Eye (tissue), 1 donor: ENCODE data around the gene HES4.

ENCODE experiments used
- DNase-seq: peaks from one replicate; pipeline ENCODE4 v3.0.0-alpha.2; 2015

The HES4 gene

DNA sequence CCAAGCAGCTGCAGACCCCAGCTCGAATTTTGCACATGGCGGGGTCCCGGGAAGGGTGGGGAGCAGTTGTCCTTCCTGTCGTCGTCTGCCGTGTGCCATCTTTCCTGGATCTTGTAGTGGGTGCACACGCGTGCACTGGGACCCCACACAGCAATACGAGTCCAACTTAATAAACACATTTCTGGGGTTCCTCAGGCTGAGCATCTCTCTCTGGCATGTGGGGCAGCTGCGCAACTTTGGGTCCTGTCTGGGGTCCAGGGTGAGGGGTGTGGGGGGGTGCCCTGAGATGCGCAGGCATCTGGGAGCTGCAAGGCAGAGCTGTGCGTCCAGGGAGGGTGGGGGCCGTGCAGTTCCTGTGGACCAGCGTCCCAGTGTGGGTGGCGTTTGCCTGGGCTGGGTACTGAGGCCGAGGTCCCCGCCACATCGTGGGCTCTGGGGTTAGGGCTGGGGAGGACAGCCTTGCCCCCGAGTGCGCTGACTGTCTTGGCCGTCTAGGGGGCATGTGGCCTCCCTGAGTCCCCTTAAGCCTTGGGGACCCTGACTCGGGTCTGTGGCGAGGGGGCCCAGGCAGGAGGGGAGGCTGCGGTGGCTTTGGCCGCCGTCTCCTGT is 34.3 kb downstream of the HES4 start:
- DNase-seq, result no peak

DNA sequence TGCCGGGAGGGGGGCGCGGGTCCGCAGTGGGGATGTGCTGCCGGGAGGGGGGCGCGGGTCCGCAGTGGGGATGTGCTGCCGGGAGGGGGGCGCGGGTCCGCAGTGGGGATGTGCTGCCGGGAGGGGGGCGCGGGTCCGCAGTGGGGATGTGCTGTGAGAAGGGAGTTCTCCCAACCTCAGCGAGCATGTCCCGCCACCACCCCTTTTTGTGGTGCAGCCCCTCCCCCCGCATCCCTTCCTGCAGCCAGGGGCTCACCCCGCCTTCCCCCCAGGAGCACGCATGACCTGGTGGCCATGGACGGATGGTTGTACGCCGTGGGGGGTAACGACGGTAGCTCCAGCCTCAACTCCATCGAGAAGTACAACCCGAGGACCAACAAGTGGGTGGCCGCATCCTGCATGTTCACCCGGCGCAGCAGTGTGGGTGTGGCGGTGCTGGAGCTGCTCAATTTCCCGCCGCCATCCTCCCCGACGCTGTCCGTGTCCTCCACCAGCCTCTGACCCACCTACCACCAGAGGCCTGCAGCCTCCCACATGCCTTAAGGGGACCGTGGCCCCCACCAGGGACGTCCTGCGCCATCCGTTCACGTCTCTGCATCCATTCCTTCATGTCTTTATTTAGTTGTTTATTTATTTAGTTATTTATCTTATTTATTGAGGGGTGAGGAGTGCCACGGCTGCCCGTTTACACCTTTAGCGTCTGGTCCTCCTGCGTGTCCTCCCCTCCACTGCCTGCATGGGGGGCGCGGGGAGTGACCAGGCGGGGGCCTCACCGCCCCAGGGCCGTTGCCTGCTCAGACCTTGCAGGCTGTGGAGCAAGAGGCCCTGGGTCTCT is 35.0 kb downstream of the HES4 start:
- no peak for DNase-seq

DNA sequence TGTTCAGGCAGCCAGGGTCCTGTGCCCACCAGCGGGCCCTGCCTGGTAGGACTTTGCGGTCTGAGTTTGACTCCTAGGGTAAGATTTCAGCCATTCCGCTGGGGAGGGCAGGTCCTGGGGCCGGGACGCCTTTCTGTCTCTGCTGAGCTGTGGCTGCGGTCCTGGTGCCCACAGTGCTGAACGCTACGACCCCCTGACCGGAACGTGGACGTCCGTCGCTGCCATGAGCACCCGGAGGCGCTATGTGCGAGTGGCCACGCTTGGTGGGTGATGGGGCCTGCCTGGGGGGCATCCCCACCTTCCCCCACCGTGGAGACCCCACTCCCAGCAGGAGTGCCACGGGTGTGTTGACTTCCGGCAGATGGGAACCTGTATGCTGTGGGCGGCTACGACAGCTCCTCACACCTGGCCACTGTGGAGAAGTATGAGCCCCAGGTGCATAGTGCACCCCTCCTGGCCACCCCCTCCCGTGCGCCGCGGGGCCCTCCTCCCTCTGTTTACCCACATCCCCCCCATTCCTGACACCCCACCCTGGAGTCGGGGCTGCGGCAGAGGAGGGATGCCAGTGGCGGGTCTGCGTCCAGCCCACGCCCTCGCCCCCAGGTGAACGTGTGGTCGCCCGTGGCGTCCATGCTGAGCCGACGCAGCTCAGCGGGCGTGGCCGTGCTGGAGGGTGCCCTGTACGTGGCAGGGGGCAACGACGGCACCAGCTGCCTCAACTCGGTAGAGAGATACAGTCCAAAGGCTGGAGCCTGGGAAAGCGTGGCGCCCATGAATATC is 36.0 kb downstream of the HES4 start:
- DNase-seq, result no peak

DNA sequence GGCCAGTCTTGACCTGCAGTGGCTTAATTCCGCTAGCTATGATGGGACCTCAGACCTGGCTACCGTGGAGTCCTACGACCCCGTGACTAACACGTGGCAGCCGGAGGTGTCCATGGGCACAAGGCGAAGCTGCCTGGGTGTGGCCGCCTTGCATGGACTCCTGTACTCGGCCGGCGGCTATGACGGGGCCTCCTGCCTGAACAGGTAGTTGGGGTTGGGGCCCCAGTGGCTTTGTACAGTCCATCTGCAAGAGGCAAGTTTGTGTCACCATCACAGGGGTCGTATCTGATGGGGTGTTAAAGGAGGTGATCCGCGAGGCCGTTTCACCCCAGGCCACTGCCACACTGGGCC is 36.6 kb downstream of the HES4 start:
- no peak for DNase-seq

DNA sequence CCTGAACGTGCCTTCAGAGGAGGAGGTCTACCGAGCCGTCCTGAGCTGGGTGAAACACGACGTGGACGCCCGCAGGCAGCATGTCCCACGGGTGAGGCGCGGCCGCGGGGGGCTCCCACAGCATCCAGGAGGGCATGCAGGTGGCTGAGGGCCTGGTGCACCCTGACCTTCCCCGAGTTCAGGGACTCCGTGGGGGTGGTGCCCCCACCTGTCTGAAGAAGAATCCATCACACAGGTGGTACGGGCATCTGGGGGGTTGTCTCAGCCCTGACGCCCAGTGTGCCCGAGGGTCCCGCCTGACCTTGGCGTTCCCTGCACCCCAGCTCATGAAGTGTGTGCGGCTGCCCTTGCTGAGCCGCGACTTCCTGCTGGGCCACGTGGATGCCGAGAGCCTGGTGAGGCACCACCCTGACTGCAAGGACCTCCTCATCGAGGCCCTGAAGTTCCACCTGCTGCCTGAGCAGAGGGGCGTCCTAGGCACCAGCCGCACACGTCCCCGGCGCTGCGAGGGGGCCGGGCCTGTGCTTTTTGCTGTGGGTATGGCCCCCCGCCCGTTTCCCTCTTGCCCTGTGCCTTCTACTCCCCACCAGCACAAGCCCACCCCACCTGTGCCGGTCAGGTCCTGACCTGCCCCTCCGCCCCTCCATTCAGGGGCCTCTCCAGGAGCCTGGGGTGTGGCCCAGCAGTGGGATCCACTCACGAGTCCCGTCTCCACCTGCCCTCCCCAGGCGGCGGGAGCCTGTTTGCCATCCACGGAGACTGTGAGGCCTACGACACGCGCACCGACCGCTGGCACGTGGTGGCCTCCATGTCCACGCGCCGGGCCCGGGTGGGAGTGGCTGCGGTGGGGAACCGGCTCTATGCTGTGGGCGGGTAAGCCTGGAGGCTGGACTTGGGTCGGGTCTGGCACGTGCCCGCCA is 37.3 kb downstream of the HES4 start:
- no peak for DNase-seq

DNA sequence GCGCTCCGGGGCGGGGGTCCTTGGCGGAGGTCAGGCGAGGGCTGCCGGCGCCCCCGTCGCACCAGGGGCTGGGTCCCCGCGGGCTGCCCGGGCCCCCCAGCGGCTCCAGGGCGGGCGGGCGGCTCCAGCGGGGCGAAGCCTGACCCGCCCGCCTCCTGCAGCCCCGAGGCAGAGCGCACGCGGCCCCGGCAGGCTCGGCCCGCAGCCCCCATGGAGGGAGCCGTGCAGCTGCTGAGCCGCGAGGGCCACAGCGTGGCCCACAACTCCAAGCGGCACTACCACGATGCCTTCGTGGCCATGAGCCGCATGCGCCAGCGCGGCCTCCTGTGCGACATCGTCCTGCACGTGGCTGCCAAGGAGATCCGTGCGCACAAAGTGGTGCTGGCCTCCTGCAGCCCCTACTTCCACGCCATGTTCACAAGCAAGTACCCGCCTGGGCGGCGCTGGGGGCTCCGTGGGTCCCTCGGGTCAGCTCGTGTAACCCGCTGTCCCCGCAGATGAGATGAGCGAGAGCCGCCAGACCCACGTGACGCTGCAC is 38.7 kb downstream of the HES4 start:
- peak; percentile 32 for DNase-seq

DNA sequence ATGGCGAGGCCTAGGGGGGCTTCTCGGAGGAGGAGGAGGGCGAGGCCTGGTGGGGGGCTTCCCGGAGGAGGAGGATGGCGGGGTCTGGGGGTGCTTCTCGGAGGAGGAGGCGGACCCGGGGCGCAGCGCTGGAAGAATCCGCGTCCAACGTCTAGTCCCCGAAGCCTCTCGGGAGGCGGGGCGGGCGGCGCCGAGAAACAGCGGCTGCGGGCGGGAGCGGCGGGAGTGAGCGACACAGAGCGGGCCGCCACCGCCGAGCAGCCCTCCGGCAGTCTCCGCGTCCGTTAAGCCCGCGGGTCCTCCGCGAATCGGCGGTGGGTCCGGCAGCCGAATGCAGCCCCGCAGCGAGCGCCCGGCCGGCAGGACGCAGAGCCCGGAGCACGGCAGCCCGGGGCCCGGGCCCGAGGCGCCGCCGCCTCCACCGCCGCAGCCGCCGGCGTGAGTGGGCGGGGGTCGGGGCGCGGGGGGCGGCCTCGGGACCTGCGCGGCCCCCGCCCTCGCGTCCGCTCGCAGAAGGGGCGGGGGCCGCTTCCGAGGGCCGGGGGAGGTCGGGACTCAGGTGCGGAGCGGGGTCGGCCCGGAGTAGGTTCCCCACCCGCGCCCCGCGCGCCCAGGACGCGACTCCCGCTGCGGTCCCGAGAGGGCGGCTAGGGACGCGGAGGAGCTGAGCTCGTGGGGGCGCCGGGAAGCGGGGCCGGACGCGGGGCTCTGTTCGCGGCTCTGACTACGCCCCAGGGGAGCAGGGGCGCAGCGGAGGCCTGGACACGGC is 39.4 kb downstream of the HES4 start, which contains the start of gene KLHL17:
KLHL17 (plus strand) TSS at position 222 of the 769 bp plus-strand sequence; CDS start at position 332, 110 bp downstream.
- DNase-seq, result peak; percentile 85

DNA sequence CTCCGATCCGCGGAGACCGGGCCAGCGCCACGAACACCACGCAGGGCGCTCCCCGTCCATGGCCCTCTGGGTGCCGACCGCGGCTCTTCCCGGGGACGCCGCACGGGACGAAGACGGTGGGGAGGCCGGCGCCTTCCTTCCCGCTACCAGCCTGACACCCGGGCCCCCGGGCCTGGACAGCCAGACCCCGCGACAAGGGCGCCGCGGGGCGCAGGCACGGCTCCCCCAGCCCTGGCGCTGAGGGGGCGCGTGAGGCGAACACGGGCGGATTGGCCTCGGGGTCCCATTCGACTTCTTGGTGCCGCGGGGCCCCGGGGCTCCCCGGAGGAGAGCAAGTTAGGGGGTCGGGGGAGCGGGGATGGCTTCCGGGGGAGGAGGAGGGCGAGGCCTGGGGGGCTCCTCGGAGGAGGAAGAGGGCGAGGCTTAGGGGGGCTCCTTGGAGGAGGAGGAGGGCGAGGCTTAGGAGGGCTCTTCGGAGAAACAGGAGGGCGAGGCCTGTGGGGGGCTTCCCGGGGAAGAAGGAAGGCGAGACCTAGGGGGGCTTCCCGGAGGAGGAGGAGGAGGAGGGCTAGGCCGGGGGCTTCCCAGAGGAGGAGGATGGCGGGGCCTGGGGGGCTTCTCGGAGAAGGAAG is 40.0 kb downstream of the HES4 start:
- DNase-seq, result no peak

DNA sequence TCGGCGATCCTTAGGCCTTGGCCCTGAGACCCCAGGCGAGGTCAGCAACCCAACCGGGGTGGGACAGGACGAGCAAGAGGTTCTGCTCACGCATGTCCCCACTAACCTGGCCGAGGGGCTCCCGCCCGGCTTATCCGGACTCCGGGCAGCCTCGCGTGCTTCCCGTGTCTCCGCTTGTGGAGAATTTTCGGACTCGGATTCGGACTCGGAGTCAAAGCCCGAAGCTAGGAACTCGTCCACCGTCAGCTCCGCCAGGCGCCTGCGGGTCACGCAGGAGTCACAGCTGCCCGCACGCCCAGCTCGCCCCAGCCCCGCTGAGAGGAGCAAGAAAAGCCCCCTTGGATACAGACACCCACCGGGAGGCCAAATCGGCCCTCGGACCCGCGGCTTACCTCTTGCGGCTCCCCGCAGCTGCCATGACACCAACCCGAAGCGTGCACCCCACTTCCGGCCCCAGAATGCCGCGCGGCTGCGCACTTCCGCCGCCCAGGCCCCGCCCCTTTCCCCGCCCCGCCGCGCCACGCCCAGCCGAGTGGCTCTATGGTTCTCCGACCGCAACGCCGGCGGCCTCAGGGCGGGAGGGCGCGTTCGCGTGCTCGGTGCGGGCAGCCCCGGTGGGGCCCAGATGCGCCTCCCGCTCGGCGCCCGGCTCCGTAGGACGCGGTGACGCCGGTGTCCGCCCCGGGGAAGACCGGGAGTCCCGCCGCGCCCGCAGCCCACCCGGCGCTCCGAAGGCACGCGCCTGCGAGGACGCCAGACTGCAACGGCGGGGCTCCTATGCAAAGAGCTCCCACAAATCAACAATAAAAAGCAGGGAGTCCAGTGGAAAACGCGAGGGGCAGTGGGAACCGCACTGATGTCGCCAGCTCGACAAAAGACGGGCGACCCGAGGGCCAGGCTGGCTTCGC is 40.8 kb downstream of the HES4 start, which contains the start of gene NOC2L:
NOC2L (minus strand) TSS at position 434 of the 908 bp plus-strand sequence; CDS start at position 418, 16 bp downstream.
- DNase-seq, result peak; percentile 97

DNA sequence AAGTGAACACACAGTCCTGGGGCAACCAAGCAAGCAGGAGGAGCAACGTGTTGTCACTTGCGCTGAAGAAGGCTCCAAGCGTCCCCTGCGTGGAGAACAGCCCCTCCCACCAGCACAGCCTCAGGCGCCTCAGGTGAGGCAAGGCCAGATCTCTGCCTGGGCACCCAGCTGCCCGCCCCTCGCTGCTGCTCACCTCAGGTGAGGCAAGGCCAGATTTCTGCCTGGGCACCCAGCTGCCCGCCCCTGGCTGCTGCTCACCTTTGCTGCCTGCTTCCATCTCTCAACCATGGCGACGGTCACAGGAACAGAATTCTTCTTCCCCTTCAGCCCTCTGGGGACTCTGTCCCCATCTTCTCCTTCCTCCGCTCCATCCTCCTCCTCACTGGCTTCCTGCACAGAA is 43.3 kb downstream of the HES4 start:
- no peak for DNase-seq

DNA sequence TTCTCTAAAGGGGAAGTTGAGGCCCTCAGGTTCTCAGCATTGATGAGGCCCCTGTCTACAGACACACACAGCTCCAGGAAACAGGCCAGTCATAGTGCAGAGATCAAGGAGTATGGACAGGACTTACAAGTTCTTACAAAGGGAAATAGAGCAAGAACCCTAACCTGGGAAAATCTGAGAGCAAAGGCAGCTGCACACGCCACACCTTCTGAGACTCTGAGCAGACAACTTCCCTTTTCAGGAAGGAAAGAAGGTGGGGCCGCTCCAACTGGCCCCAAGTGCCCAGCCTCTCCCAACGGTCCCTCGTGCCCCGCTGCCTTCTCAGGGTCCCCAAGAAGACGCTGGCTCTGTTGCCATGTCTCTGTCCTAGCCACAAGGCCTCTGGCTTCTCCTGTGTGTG is 44.4 kb downstream of the HES4 start:
- no peak for DNase-seq

DNA sequence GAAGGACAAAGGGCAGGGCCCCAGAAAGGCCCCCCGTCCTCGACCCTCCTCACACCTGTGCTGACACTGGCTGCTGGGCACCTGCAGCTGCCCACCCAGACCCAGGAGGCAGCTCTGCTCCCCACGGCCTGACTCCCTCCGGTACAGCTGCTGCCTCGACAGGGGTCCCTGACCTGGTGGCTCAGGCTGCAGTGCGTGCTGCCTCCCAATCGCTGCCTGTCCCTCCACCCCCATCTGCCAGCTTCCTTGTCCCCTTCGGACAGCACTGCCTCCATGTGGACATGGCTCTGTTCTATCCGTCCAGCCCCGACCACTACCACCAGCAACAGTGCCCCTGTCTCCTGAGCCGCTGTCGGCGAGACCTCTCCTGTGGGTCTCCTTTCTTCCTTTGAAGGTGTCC is 45.0 kb downstream of the HES4 start:
- DNase-seq, result no peak

DNA sequence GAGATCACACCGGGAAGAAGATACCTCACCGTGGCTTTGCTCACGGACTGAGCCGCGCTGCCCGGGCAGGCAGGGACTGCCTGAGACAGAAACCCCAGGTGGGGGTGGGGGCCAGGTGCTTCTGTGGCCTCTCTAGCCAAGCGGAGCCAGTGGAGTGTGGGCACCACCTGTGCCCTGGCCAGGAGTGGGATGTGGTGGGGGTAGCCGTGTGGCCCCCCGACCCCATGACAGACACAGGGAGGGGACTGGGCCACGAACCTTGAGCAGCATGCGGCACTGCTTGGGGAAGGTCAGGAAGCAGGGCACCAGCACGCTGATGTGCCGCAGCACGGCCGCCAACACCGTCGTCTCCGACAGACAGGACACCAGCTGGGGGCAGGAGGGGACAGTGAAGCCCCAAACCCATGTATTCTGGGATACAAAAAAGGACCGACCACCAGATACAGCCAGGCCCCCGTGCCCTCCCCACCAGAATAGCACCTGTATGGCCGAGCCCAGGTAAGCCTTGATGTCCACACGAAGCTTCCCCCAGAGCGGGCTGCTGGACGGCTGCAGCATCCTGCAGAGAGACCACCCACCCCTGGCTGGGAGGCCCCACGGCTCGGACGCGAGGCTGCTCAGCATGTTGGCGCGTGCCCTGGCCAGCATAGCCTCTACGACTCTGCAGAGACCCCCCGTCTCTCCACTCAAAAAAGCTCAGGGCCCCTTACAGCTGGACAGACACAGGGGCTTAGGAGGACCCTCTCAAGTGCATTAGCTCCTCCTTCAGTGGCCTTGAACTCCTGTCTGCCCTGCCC is 46.2 kb downstream of the HES4 start:
- DNase-seq, result no peak

DNA sequence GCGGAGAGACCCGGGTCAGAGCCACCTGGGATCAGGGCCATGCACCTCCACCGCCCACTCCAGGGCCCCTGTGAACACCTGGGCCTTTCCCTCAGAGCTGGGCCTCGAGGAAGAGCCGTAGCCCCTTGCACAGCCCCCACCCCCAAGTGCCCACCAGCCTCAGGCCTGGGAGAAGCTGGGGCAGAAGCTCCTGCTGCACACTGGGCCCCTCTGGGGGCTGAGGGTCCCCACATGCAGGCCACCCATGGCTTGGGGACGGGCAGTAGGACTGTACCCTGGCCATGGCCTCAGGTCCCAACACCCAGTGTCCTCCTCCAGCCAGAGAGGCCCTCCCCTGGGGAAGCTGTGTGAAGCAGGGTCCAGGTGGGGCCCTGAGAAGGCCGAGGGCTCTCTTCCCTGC is 47.3 kb downstream of the HES4 start:
- DNase-seq, result no peak

DNA sequence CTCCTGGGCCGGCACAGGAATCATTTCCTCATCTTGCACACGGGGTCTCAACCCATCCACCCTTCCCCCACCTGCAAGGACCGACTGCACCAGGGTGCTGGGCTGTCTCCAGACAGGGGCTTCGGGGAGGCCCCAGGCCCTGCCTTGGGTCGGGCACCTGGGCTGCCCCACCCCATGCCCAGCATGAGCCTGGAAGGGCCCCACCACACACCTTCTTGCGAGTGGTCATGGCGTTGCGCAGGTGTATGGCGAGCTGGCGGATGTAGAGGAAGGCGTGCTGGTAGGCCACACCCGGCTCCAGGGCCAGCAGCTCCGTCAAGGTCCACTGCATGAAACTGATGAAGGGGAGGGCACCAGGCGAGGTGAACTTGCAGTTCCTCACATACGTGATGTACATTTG is 47.7 kb downstream of the HES4 start:
- DNase-seq, result no peak

DNA sequence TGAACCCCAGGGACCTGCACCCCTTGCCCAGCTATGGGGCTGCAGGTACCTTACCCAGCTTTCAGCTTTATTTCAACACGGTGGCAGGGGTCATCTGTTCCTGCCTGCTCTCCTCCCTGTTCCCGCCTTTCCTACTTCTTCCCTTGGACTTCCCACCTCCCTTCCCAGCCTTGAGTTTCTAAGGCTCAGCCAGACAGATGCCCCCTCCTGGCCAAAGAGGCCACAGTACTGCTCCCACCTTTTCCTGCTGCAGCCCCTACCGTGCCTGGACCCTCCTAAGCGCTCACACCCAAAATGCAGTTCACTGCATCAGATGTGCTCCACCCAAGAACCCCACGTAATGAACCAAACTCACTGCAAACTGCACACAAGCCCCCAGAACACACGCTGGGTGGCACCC is 48.5 kb downstream of the HES4 start:
- DNase-seq, result no peak

DNA sequence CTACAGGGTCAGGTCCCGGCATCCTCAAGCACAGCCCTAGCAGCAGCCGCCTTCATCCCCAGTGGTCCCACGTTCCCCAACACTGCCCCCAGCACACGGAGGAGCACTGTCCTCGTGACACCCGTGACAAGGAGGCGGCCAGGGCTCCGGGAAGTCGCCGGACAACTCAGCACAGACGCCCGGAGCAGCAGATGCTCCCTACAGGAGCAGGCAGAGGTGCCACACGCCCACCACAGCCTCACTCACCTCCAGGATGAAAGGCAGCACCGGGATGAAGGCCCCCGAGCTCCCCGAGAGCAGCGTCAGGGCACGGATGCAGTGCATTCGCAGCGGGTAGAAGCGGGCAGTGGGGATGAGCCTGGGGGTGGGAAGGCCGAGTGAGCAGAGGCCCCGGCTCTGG is 49.0 kb downstream of the HES4 start:
- DNase-seq, result no peak

DNA sequence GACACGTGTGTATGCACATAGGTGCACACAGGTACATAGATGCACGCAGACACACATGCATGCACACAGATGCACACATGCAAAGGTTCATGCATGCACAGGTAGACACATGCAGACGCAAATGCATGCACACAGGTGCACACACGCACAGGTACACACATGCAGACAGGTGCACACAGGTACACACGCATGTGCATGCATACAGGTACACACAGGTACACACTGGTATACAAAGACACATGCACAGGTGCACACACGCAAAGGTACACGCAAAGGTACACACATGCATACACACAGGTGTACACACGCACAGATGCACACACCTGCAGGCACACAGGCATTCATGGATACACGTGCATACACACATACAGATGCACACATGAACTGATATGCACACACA is 49.6 kb downstream of the HES4 start:
- DNase-seq, result no peak
